Suprapubic skin (tissue), 4 donors: ENCODE data around the gene MICAL2. TPM values are rescaled to one million over a fixed set of nuclear protein-coding genes. Genes with fewer than 3 reads are reported as not detected.

Experiments used
- DNase-seq, 2 donors: peaks; one replicate each; pipeline ENCODE4 v3.0.0-alpha.2; 2019; ENCODE audit warnings: low spot score in 2 of 2
- H3K27ac ChIP-seq: fragments of 200-600 bp; sonication (generic); one replicate; pipeline ENCODE4 v1.5.1; 2019
- H3K27me3 ChIP-seq: fragments of 200-600 bp; sonication (generic); one replicate; pipeline ENCODE4 v1.5.1; 2019
- H3K36me3 ChIP-seq: fragments of 200-600 bp; sonication (generic); one replicate; pipeline ENCODE4 v1.5.1; 2019
- H3K4me1 ChIP-seq: fragments of 200-600 bp; sonication (generic); one replicate; pipeline ENCODE4 v1.5.1; 2019
- H3K4me3 ChIP-seq: fragments of 200-600 bp; sonication (generic); one replicate; pipeline ENCODE4 v1.5.1; 2019; ENCODE audit warnings: mild to moderate bottlenecking
- H3K9me3 ChIP-seq: fragments of 200-600 bp; sonication (generic); one replicate; pipeline ENCODE4 v1.5.1; 2019
- EP300 ChIP-seq: sonication (generic); formaldehyde crosslinking; IDR thresholded peaks from one replicate; pipeline ENCODE4 v1.6.1; 2017; ENCODE audit warnings: antibody characterized with exemption
- POLR2A ChIP-seq, 2 donors: fragments of 450-650 bp; IDR thresholded peaks; one replicate each; pipeline ENCODE4 v1.6.1; 2017; ENCODE audit warnings: antibody characterized with exemption in 2 of 2, mild to moderate bottlenecking in 2 of 2, moderate library complexity in 2 of 2
- POLR2AphosphoS5 ChIP-seq, 3 donors: sonication (generic); formaldehyde crosslinking; IDR thresholded peaks; one replicate each; pipeline ENCODE4 v1.6.1; 2017; ENCODE audit warnings: antibody characterized with exemption in 3 of 3
- WGBS: methylation state at CpG from one replicate; pipeline ENCODE4 v1.1.5; 2018; 5-methylcytosine and 5-hydroxymethylcytosine counted together
- total RNA-seq, 4 donors: library from RNA; depleted of rRNA; stranded (reverse); fragments of >200 nt; gene quantifications; one replicate each; pipeline ENCODE4 v1.1.0, GENCODE V29; 2016
- TF ChIP-seq, protein P1 (sequence below), 2 donors: fragments of 200-600 bp in 1 of 2; fragments of 450-650 bp in 1 of 2; sonication (generic) in 1 of 2; IDR thresholded peaks; one replicate each; pipeline ENCODE4 v1.5.1; 2016 to 2019; ENCODE audit warnings: antibody characterized with exemption in 2 of 2, mild to moderate bottlenecking in 1 of 2, moderate library complexity in 1 of 2

Gene MICAL2
- total RNA-seq, 4 donors from 2014 or later: 117 to 232 (median 164) TPM

DNA sequence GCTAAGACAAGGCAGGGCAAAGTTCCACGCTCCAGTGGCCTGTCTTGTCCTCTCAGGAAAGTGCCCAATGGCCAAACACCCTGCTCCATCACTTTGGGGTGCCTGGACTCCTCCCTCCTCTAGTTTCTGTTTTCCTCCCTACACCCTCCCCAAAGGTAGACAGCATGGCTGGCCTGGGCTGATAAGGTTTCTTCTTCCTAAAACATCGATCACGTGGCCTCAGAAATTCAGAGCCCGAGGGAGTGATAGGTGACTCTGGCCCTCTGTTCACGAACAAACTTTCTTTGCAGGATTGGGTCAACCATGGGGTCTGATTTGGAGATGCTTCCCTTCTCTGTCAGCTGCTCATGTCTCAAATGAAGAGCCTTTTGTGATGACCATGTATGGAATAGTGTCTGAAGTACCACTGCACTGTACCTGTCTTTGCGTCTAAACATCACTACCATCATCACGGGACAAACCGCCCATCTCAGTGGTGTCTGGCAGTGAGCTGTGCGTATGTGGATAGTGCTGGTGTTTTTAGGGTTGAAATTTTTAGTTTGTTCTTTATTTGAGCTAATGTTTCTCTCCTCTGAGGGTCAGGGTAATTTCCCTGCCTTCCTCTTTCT is 6.1 kb downstream of the MICAL2 start:
- 87% methylated on average over 9 of the region's 9 CpGs for WGBS
- TF ChIP-seq POLR2A (IDR thresholded peaks at IDR 0.05): no peak
- TF ChIP-seq, protein P1, sequence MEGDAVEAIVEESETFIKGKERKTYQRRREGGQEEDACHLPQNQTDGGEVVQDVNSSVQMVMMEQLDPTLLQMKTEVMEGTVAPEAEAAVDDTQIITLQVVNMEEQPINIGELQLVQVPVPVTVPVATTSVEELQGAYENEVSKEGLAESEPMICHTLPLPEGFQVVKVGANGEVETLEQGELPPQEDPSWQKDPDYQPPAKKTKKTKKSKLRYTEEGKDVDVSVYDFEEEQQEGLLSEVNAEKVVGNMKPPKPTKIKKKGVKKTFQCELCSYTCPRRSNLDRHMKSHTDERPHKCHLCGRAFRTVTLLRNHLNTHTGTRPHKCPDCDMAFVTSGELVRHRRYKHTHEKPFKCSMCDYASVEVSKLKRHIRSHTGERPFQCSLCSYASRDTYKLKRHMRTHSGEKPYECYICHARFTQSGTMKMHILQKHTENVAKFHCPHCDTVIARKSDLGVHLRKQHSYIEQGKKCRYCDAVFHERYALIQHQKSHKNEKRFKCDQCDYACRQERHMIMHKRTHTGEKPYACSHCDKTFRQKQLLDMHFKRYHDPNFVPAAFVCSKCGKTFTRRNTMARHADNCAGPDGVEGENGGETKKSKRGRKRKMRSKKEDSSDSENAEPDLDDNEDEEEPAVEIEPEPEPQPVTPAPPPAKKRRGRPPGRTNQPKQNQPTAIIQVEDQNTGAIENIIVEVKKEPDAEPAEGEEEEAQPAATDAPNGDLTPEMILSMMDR (IDR thresholded peaks at IDR 0.05): no peak
- no peak for TF ChIP-seq EP300
- TF ChIP-seq POLR2AphosphoS5 (IDR thresholded peaks at IDR 0.05): no peak
- Histone ChIP-seq H3K4me1 (peaks cover 44% of the 10 kb centered on the region), H3K4me3 (no peak overlapping the region), H3K27me3 (no peaks in the 10 kb centered on the region), H3K27ac (peak overlapping the region; percentile 56), H3K9me3 (no peaks in the 10 kb centered on the region), H3K36me3 (no peaks in the 10 kb centered on the region)
- DNase-seq: no peak

DNA sequence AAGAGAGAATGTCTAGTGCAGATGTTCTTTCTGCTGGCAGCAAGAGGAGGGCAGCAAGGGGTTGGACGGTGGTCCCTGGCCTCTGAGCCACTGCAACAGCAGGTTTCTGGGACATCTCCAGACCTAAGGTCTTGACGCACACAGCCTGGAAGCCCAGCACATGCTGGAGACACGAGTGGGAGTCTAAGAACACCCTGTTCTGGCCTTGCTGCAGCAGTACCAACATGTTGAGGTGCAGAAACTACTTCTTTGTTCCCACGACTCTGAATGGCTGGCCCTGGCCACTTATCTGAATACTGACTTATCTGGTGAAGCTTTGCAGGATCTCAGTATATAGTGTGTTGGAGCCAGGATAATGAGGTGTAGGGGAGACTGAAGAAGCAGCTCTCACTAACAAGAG is 6.8 kb downstream of the MICAL2 start:
- WGBS: 67% methylated on average over 4 of the region's 4 CpGs
- DNase-seq: no peak
- peaks cover 41% of the 10 kb centered on the region for H3K4me1 ChIP-seq
- no peak overlapping the region for H3K4me3 ChIP-seq
- peak overlapping the region; percentile 56 for H3K27ac ChIP-seq
- H3K36me3 ChIP-seq: no peaks in the 10 kb centered on the region
- TF ChIP-seq POLR2A (IDR thresholded peaks at IDR 0.05): no peak
- TF ChIP-seq POLR2AphosphoS5 (IDR thresholded peaks at IDR 0.05): no peak
- no peak for TF ChIP-seq EP300
- TF ChIP-seq, protein P1 (IDR thresholded peaks at IDR 0.05): no peak
- no peaks in the 10 kb centered on the region for H3K9me3 ChIP-seq
- no peaks in the 10 kb centered on the region for H3K27me3 ChIP-seq

DNA sequence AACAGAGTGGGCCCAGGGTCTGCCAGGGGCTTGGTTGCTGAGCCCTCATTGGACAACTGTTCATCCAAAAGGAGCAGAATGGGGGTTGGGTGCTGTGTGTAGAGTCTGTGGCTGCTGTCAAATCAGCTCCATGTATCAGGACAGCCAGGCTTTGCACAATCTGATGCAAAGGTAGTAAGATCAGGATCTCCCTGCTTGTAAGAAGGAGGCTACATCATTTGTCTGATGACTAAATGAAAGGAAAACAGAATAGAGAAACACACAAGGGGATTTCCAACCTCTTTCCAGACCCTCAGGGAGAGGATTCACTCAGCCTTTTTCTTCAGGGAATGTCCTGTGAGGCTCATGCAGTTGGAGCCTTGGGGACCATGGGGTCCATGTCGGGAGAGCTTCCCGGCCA is 7.2 kb downstream of the MICAL2 start:
- H3K4me1 ChIP-seq: peaks cover 42% of the 10 kb centered on the region
- no peak overlapping the region for H3K4me3 ChIP-seq
- no peaks in the 10 kb centered on the region for H3K36me3 ChIP-seq
- no peaks in the 10 kb centered on the region for H3K9me3 ChIP-seq
- TF ChIP-seq POLR2AphosphoS5 (IDR thresholded peaks at IDR 0.05) (no peak), EP300 (no peak), POLR2A (IDR thresholded peaks at IDR 0.05) (no peak)
- TF ChIP-seq, protein P1 (IDR thresholded peaks at IDR 0.05): no peak
- peak overlapping the region; percentile 56 for H3K27ac ChIP-seq
- H3K27me3 ChIP-seq: no peaks in the 10 kb centered on the region
- DNase-seq: no peak
- 79% methylated on average over 2 of the region's 2 CpGs for WGBS

DNA sequence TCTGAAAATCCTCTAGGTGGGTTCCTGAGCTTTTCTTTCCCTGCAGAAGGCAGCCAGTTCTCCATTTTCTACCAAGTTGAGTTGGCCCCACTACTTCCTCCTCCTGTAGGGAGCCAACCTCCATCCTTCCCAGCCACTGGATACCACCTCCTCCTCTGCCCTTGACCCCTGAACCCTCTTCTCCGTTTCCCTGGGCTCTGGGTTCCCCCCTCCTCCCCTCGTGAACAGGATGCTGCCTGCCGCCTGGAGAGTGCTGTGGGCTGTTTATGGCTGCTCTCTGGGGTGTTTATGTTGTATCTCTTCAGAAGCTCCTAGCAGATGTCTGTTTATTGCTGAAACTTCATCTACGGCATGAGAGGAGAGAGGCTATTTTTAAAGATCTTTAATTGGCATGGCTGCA is 8.6 kb downstream of the MICAL2 start:
- Histone ChIP-seq H3K4me1 (peaks cover 42% of the 10 kb centered on the region), H3K36me3 (no peaks in the 10 kb centered on the region), H3K4me3 (no peak overlapping the region), H3K27me3 (no peaks in the 10 kb centered on the region), H3K9me3 (no peaks in the 10 kb centered on the region), H3K27ac (no peak overlapping the region)
- no peak for TF ChIP-seq POLR2A (IDR thresholded peaks at IDR 0.05)
- TF ChIP-seq, protein P1 (IDR thresholded peaks at IDR 0.05): no peak
- no peak for TF ChIP-seq EP300
- TF ChIP-seq POLR2AphosphoS5 (IDR thresholded peaks at IDR 0.05): no peak
- DNase-seq: no peak
- WGBS: 76% methylated on average over 4 of the region's 4 CpGs

DNA sequence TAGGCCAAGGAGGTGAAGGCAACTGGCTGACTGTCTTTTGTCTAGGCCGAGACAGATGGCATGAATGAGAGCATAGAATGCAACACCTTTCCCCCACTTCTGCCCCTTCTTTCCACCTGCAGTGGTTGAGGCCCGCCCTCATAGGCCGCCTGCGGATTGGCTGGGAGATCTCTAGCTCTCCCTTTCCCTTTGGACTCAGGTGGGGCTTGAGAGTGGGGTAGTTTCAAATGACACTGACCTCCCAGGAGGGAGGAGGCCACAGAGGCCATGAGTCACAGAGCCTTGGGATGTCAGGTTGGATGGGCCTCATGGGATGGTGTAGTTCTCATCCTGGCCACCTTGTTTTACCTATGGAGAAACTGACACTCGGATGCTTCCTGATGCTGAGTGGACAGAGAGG is 9.1 kb downstream of the MICAL2 start:
- Histone ChIP-seq H3K9me3 (no peaks in the 10 kb centered on the region), H3K4me1 (peaks cover 47% of the 10 kb centered on the region), H3K4me3 (no peak overlapping the region), H3K36me3 (no peaks in the 10 kb centered on the region), H3K27ac (no peak overlapping the region), H3K27me3 (no peaks in the 10 kb centered on the region)
- WGBS: 94% methylated on average over 4 of the region's 5 CpGs
- no peak for DNase-seq
- TF ChIP-seq EP300 (no peak), POLR2A (IDR thresholded peaks at IDR 0.05) (no peak), POLR2AphosphoS5 (IDR thresholded peaks at IDR 0.05) (no peak)
- TF ChIP-seq, protein P1 (IDR thresholded peaks at IDR 0.05): no peak
